ENCODE data around the gene TRAPPC10. TPM values are rescaled to one million over a fixed set of nuclear protein-coding genes. Genes with fewer than 3 reads are reported as not detected.

The TRAPPC10 gene
- total RNA-seq, 1 donor from 2014 or later, result 31.3 TPM

GRCh38 chr21:44005071-44005470 is 7.0 kb upstream of the TRAPPC10 start:
- no peak for DNase-seq (ENCODE audit: low read depth)

- DNase-seq (ENCODE audit: low read depth), result no peak
Observed at GRCh38 chr21:44005593-44005992, 6.5 kb upstream of the TRAPPC10 start.

GRCh38 chr21:44006017-44006619 is 6.0 kb upstream of the TRAPPC10 start:
- peak; percentile 91 for DNase-seq (ENCODE audit: low read depth)

- DNase-seq (ENCODE audit: low read depth), result peak; percentile 77
Observed at GRCh38 chr21:44006656-44007055, 5.5 kb upstream of the TRAPPC10 start.

GRCh38 chr21:44010429-44010828 is 1.7 kb upstream of the TRAPPC10 start:
- no peak for DNase-seq (ENCODE audit: low read depth)

- DNase-seq (ENCODE audit: low read depth), result no peak
Observed at GRCh38 chr21:44011123-44011522, 986 bp upstream of the TRAPPC10 start.

- no peak for DNase-seq (ENCODE audit: low read depth)
Observed at GRCh38 chr21:44012474-44013379, 618 bp downstream of the TRAPPC10 start.

GRCh38 chr21:44013380-44014088 is 1.4 kb downstream of the TRAPPC10 start:
- DNase-seq (ENCODE audit: low read depth), result peak; percentile 23

- DNase-seq (ENCODE audit: low read depth), result no peak
Observed at GRCh38 chr21:44017601-44018000, 5.5 kb downstream of the TRAPPC10 start.

- no peak for DNase-seq (ENCODE audit: low read depth)
Observed at GRCh38 chr21:44018127-44018526, 6.0 kb downstream of the TRAPPC10 start.

- no peak for DNase-seq (ENCODE audit: low read depth)
Observed at GRCh38 chr21:44018813-44019567, 6.9 kb downstream of the TRAPPC10 start.

- DNase-seq (ENCODE audit: low read depth), result no peak
Observed at GRCh38 chr21:44019568-44019958, 7.5 kb downstream of the TRAPPC10 start.

- no peak for DNase-seq (ENCODE audit: low read depth)
Observed at GRCh38 chr21:44020551-44020950, 8.4 kb downstream of the TRAPPC10 start.

- DNase-seq (ENCODE audit: low read depth), result no peak
Observed at GRCh38 chr21:44021064-44021463, 9.0 kb downstream of the TRAPPC10 start.

- no peak for DNase-seq (ENCODE audit: low read depth)
Observed at GRCh38 chr21:44024257-44024656, 12.1 kb downstream of the TRAPPC10 start.

- no peak for DNase-seq (ENCODE audit: low read depth)
Observed at GRCh38 chr21:44024887-44025353, 12.8 kb downstream of the TRAPPC10 start.

- no peak for DNase-seq (ENCODE audit: low read depth)
Observed at GRCh38 chr21:44027607-44028286, 15.6 kb downstream of the TRAPPC10 start.

- no peak for DNase-seq (ENCODE audit: low read depth)
Observed at GRCh38 chr21:44028287-44028659, 16.2 kb downstream of the TRAPPC10 start.

- no peak for DNase-seq (ENCODE audit: low read depth)
Observed at GRCh38 chr21:44029460-44030087, 17.5 kb downstream of the TRAPPC10 start.

- DNase-seq (ENCODE audit: low read depth), result no peak
Observed at GRCh38 chr21:44035244-44035643, 23.1 kb downstream of the TRAPPC10 start.

- no peak for DNase-seq (ENCODE audit: low read depth)
Observed at GRCh38 chr21:44038063-44038462, 26.0 kb downstream of the TRAPPC10 start.

All from renal cortical epithelial cell (primary cell).